ENCODE data around the gene SLC32A1. TPM values are rescaled to one million over a fixed set of nuclear protein-coding genes. Genes with fewer than 3 reads are reported as not detected.

Gene SLC32A1
- total RNA-seq, 1 donor from 2014 or later = 0.04 TPM

- Histone ChIP-seq H3K9me3 (ENCODE audit: low read depth) (no peaks in the 10 kb centered on the region), H3F3A (ENCODE audit: low read depth) (peaks cover 8% of the 10 kb centered on the region), H4K20me1 (ENCODE audit: low read depth) (peaks cover 16% of the 10 kb centered on the region), H2AFZ (replicated peaks) (peak overlapping the region; percentile 99), H3K4me2 (peak overlapping the region; percentile 91), H3K27me3 (peaks cover 31% of the 10 kb centered on the region), H3K79me2 (ENCODE audit: low read depth) (peaks cover 13% of the 10 kb centered on the region), H3K36me3 (peaks cover 6% of the 10 kb centered on the region), H3K4me3 (peak overlapping the region; percentile 89), H3K9ac (no peak overlapping the region), H3K27ac (no peak overlapping the region), H3K4me1 (no peaks in the 10 kb centered on the region)
- no peak for DNase-seq (ENCODE audit: low spot score)
- Mint-ChIP-seq H3K27ac (peak overlapping the region; percentile 76), H3K4me3 (peak overlapping the region; percentile 96), H3K4me1 (peaks cover 17% of the 10 kb centered on the region), H3K36me3 (peaks cover 2% of the 10 kb centered on the region), H3K9me3 (no peaks in the 10 kb centered on the region), H3K27me3 (ENCODE audit: insufficient read depth, low read depth) (peaks cover 6% of the 10 kb centered on the region)
- TF ChIP-seq EZH2 (IDR thresholded peaks at IDR 0.05) = no peak
- no peak for TF ChIP-seq EZH2phosphoT487 (IDR thresholded peaks at IDR 0.05)
- TF ChIP-seq CTCF (IDR thresholded peaks at IDR 0.05) = no peak
These were observed 24.5 kb downstream of the SLC32A1 start for GRCh38 chr20:38748861-38749149.

DNA sequence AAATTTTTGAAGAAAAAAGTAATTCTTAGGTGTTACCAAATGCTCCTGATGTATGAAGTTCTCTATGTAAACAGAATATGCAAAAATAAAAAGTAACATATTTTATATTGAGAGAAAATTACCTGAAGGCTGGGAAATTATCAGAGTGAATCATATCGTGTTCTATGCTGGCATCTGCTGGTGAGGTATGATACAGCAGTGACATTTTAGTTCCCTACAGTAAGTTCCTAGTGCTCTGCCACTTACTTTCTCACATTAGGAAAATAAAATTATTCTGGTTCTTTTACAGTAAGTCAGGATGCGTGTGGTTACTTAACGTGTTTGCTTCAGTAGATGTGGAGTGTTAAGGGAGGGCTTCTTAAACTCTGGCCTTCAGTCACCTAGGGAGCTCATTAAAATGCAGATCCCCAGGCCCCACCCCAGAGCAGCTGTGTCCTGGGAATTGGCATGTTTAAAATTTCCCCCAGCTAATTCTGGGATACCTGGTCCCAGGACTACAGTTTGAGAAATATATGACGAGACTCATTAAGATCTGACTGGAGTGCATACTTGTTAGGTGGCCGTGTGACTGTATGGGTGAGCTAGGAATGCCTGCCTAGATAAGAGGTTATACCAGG lies 27.2 kb downstream of the SLC32A1 start:
- H4K20me1 ChIP-seq (ENCODE audit: low read depth) = peaks cover 16% of the 10 kb centered on the region
- peaks cover 13% of the 10 kb centered on the region for H3K79me2 ChIP-seq (ENCODE audit: low read depth)
- TF ChIP-seq EZH2 (IDR thresholded peaks at IDR 0.05) = no peak
- no peak for TF ChIP-seq EZH2phosphoT487 (IDR thresholded peaks at IDR 0.05)
- TF ChIP-seq CTCF (IDR thresholded peaks at IDR 0.05) = peak; percentile 67
- H3K27me3 ChIP-seq = peaks cover 19% of the 10 kb centered on the region
- H3K4me1 ChIP-seq = no peaks in the 10 kb centered on the region
- no peak overlapping the region for H3K9ac ChIP-seq
- H3K4me3 ChIP-seq = no peak overlapping the region
- no peak overlapping the region for H3K4me2 ChIP-seq
- H3K27ac ChIP-seq = no peak overlapping the region
- Mint-ChIP-seq H3K27me3 (ENCODE audit: insufficient read depth, low read depth) (peaks cover 6% of the 10 kb centered on the region), H3K36me3 (peaks cover 13% of the 10 kb centered on the region), H3K9me3 (no peaks in the 10 kb centered on the region), H3K27ac (no peak overlapping the region), H3K4me3 (no peak overlapping the region), H3K4me1 (peaks cover 17% of the 10 kb centered on the region)
- DNase-seq (ENCODE audit: low spot score) = peak; percentile 39
- H3K36me3 ChIP-seq = peaks cover 6% of the 10 kb centered on the region
- H2AFZ ChIP-seq (replicated peaks) = no peak overlapping the region
- no peaks in the 10 kb centered on the region for H3K9me3 ChIP-seq (ENCODE audit: low read depth)
- peaks cover 8% of the 10 kb centered on the region for H3F3A ChIP-seq (ENCODE audit: low read depth)

DNA sequence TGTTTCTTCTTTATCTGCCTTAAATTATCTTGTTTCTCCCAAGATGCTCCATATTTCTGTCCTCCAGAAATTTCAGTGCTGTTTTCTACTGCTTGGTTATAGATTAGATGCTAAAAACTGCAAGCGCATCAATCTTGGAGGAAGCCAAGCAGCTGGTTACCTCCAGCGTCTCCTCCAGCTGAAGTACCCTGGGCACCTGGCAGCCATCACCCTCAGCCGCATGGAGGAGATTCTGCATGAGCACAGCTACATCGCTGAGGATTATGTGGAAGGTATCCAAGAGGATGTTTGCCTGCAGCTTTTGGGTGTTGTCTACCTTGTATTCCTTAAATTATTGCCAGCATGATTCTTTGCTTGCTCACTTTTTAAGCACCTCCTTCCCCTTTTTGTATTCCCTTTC lies 27.7 kb downstream of the SLC32A1 start:
- H3K36me3 Mint-ChIP-seq = peaks cover 13% of the 10 kb centered on the region
- TF ChIP-seq EZH2 (IDR thresholded peaks at IDR 0.05) (no peak), EZH2phosphoT487 (IDR thresholded peaks at IDR 0.05) (no peak), CTCF (IDR thresholded peaks at IDR 0.05) (no peak)
- peaks cover 14% of the 10 kb centered on the region for H3K27me3 ChIP-seq
- peaks cover 6% of the 10 kb centered on the region for H3K36me3 ChIP-seq
- no peak overlapping the region for H3K27ac Mint-ChIP-seq
- H2AFZ ChIP-seq (replicated peaks) = no peak overlapping the region
- peaks cover 8% of the 10 kb centered on the region for H3F3A ChIP-seq (ENCODE audit: low read depth)
- no peak overlapping the region for H3K4me3 Mint-ChIP-seq
- no peak overlapping the region for H3K27ac ChIP-seq
- peaks cover 13% of the 10 kb centered on the region for H3K79me2 ChIP-seq (ENCODE audit: low read depth)
- peaks cover 6% of the 10 kb centered on the region for H3K27me3 Mint-ChIP-seq (ENCODE audit: insufficient read depth, low read depth)
- H3K4me2 ChIP-seq = no peak overlapping the region
- no peaks in the 10 kb centered on the region for H3K9me3 Mint-ChIP-seq
- peaks cover 16% of the 10 kb centered on the region for H4K20me1 ChIP-seq (ENCODE audit: low read depth)
- no peaks in the 10 kb centered on the region for H3K9me3 ChIP-seq (ENCODE audit: low read depth)
- H3K4me1 Mint-ChIP-seq = peaks cover 17% of the 10 kb centered on the region
- no peak overlapping the region for H3K9ac ChIP-seq
- DNase-seq (ENCODE audit: low spot score) = no peak
- no peak overlapping the region for H3K4me3 ChIP-seq
- no peaks in the 10 kb centered on the region for H3K4me1 ChIP-seq
